Neutrophil (primary cell): ENCODE measurements around the gene NOS3.

ENCODE experiments used
- H3K27ac ChIP-seq: fragments of 200-600 bp; sonication (generic); 2 replicates; pipeline ENCODE4 v1.5.1; 2016; ENCODE audit warnings: mild to moderate bottlenecking, moderate library complexity
- H3K27me3 ChIP-seq: fragments of 200-600 bp; sonication (generic); 2 replicates; pipeline ENCODE4 v1.6.0; 2016; ENCODE audit warnings: mild to moderate bottlenecking
- H3K36me3 ChIP-seq: fragments of 200-600 bp; sonication (generic); 2 replicates; pipeline ENCODE4 v1.5.1; 2017
- H3K4me1 ChIP-seq, 2 experiments: fragments of 200-600 bp in 1 of 2; sonication (generic) in 1 of 2; 1 replicate in 1 of 2; 2 replicates in 1 of 2; pipeline versions ENCODE4 v1.5.1 to v1.6.1; 2013 to 2016; ENCODE audit warnings: low read depth in 1 of 2, low read length in 1 of 2, mild to moderate bottlenecking in 1 of 2, moderate library complexity in 1 of 2; ENCODE audit not compliant: control insufficient read depth in 1 of 2, insufficient read depth in 1 of 2
- H3K4me3 ChIP-seq, 2 experiments: fragments of 200-600 bp in 1 of 2; sonication (generic) in 1 of 2; 1 replicate in 1 of 2; 2 replicates in 1 of 2; pipeline ENCODE4 v1.5.1; 2013 to 2016; ENCODE audit warnings: low read depth in 1 of 2, low read length in 1 of 2, mild to moderate bottlenecking in 1 of 2, moderate library complexity in 1 of 2
- H3K9me3 ChIP-seq: fragments of 200-600 bp; sonication (generic); 2 replicates; pipeline ENCODE4 v1.5.1; 2016
- TF ChIP-seq, protein P1 (sequence below): fragments of 200-600 bp; sonication (generic); IDR thresholded peaks from 2 replicates; pipeline ENCODE4 v1.5.1; 2016; ENCODE audit warnings: antibody characterized with exemption

The NOS3 gene

GRCh38 chr7:150947761-150948651, 42.8 kb upstream of the NOS3 start:
- no peak overlapping the region for H3K27ac ChIP-seq
- no peaks in the 10 kb centered on the region for H3K9me3 ChIP-seq
- no peaks in the 10 kb centered on the region for H3K36me3 ChIP-seq
- H3K4me1 ChIP-seq = no peaks in the 10 kb centered on the region
- TF ChIP-seq, protein P1, sequence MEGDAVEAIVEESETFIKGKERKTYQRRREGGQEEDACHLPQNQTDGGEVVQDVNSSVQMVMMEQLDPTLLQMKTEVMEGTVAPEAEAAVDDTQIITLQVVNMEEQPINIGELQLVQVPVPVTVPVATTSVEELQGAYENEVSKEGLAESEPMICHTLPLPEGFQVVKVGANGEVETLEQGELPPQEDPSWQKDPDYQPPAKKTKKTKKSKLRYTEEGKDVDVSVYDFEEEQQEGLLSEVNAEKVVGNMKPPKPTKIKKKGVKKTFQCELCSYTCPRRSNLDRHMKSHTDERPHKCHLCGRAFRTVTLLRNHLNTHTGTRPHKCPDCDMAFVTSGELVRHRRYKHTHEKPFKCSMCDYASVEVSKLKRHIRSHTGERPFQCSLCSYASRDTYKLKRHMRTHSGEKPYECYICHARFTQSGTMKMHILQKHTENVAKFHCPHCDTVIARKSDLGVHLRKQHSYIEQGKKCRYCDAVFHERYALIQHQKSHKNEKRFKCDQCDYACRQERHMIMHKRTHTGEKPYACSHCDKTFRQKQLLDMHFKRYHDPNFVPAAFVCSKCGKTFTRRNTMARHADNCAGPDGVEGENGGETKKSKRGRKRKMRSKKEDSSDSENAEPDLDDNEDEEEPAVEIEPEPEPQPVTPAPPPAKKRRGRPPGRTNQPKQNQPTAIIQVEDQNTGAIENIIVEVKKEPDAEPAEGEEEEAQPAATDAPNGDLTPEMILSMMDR = no peak
- H3K4me3 ChIP-seq = no peak overlapping the region
- H3K27me3 ChIP-seq = peaks cover 48% of the 10 kb centered on the region

DNA sequence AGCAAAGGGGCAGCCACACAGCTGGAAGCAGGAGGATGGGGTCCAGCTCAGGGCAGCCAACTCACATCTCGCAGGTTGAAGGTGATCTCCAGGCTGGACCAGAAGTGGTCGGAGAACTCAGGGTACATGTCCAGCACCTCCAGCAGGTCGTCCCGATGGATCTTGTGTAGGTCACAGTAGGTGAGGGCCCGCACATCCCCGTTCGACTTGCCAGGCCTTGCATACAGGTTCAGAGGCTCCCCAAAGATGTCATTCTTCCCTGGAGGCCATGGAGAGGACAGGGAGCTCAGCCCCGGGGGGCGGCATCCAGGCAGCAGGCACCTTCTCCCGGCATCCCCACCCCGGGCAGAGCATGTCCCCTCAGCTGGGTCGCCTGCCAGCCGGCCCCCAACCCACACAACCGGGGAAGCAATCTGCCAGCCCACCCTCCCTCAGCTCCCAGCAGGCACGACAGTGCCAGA, 42.0 kb upstream of the NOS3 start:
- Histone ChIP-seq H3K9me3 (no peaks in the 10 kb centered on the region), H3K4me1 (no peaks in the 10 kb centered on the region), H3K4me3 (no peak overlapping the region), H3K36me3 (no peaks in the 10 kb centered on the region), H3K27ac (no peak overlapping the region), H3K27me3 (peaks cover 48% of the 10 kb centered on the region)
- TF ChIP-seq, protein P1 = no peak

GRCh38 chr7:150949564-150949963, 41.3 kb upstream of the NOS3 start:
- Histone ChIP-seq H3K4me1 (no peaks in the 10 kb centered on the region), H3K27ac (no peak overlapping the region), H3K36me3 (no peaks in the 10 kb centered on the region), H3K9me3 (no peaks in the 10 kb centered on the region), H3K4me3 (no peak overlapping the region), H3K27me3 (peaks cover 52% of the 10 kb centered on the region)
- TF ChIP-seq, protein P1 = no peak

DNA sequence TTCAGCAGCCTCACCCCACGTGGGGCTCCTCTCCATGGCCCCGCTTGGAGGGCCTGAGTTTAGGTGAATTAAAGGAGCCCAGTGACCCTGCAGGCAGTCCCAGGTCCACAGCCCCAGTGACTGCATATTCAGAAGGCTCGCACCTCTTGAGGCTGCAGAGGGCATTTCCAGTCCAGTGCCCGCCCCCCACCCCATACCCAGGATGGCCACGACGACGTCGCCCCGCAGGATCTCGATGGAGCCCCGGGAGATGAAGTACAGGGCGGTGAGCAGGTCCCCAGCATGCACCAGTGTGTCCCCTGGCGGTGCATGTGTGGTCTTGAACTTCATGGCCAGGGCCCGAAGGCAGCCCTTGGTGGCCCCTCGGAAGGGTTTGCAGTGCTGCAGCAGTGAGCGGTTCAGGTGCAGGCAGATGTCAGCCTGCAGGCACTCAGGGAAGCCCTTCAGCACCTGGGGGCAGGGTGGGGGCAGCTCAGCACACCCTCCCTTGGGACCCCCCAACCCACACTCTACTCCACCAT, 40.8 kb upstream of the NOS3 start:
- Histone ChIP-seq H3K9me3 (no peaks in the 10 kb centered on the region), H3K4me1 (no peaks in the 10 kb centered on the region), H3K36me3 (no peaks in the 10 kb centered on the region), H3K4me3 (no peak overlapping the region), H3K27me3 (peaks cover 56% of the 10 kb centered on the region), H3K27ac (no peak overlapping the region)
- TF ChIP-seq, protein P1 = no peak

- Histone ChIP-seq H3K9me3 (no peaks in the 10 kb centered on the region), H3K4me3 (no peak overlapping the region), H3K27ac (no peak overlapping the region), H3K36me3 (no peaks in the 10 kb centered on the region), H3K27me3 (peaks cover 56% of the 10 kb centered on the region), H3K4me1 (no peaks in the 10 kb centered on the region)
- TF ChIP-seq, protein P1 = no peak
Measured at GRCh38 chr7:150950496-150951180, 40.2 kb upstream of the NOS3 start.
